ENCODE results near the gene FPR2. TPM values are rescaled to one million over a fixed set of nuclear protein-coding genes. Genes with fewer than 3 reads are reported as not detected.

FPR2 gene
- total RNA-seq: not detected

- ATAC-seq (replicated peaks): no peak
- no peak within 1 kb of the TSS for H3K4me3 Mint-ChIP-seq
- no peak within 1 kb of the TSS for H3K27ac Mint-ChIP-seq
- peaks cover 22% of the 10 kb centered on the region for H3K27me3 Mint-ChIP-seq
- peaks cover 3% of the 10 kb centered on the region for H3K9me3 Mint-ChIP-seq
- no peaks in the 10 kb centered on the region for H3K4me1 Mint-ChIP-seq
- H3K36me3 Mint-ChIP-seq (ENCODE audit: low read depth): no peaks in the 10 kb centered on the region
These were observed at the start of gene FPR2 for GRCh38 chr19:51760697-51761356. Gene FPR2, plus strand, starts transcription at chr19:51761180. Its CDS starts 7,479 bp downstream, at chr19:51768659.

- Mint-ChIP-seq H3K27me3 (peaks cover 14% of the 10 kb centered on the region), H3K4me1 (peaks cover 5% of the 10 kb centered on the region), H3K9me3 (no peaks in the 10 kb centered on the region), H3K4me3 (no peak overlapping the region), H3K36me3 (ENCODE audit: low read depth) (peaks cover 11% of the 10 kb centered on the region), H3K27ac (no peak overlapping the region)
- ATAC-seq (replicated peaks): no peak
These were observed 49.3 kb upstream of the FPR2 start for GRCh38 chr19:51711702-51712101.

GRCh38 chr19:51712461-51713081 lies 48.4 kb upstream of the FPR2 start:
- no peak for ATAC-seq (replicated peaks)

GRCh38 chr19:51713319-51714285 lies 47.4 kb upstream of the FPR2 start:
- Mint-ChIP-seq H3K4me3 (no peak overlapping the region), H3K27ac (no peak overlapping the region), H3K36me3 (ENCODE audit: low read depth) (no peaks in the 10 kb centered on the region), H3K9me3 (no peaks in the 10 kb centered on the region), H3K4me1 (no peaks in the 10 kb centered on the region), H3K27me3 (peaks cover 23% of the 10 kb centered on the region)
- ATAC-seq (replicated peaks): no peak

More at GRCh38 chr19:51712461-51713081, 48.4 kb upstream of the FPR2 start:
- Mint-ChIP-seq H3K27ac (no peak overlapping the region), H3K36me3 (ENCODE audit: low read depth) (peaks cover 2% of the 10 kb centered on the region), H3K9me3 (no peaks in the 10 kb centered on the region), H3K4me1 (peaks cover 5% of the 10 kb centered on the region), H3K4me3 (no peak overlapping the region), H3K27me3 (peaks cover 17% of the 10 kb centered on the region)

- peaks cover 29% of the 10 kb centered on the region for H3K27me3 Mint-ChIP-seq
- H3K27ac Mint-ChIP-seq: no peak overlapping the region
- no peak for ATAC-seq (replicated peaks)
- H3K9me3 Mint-ChIP-seq: no peaks in the 10 kb centered on the region
- no peaks in the 10 kb centered on the region for H3K36me3 Mint-ChIP-seq (ENCODE audit: low read depth)
- no peaks in the 10 kb centered on the region for H3K4me1 Mint-ChIP-seq
- no peak overlapping the region for H3K4me3 Mint-ChIP-seq
These were observed 46.1 kb upstream of the FPR2 start for GRCh38 chr19:51714848-51715247.

GRCh38 chr19:51715850-51716249 lies 45.1 kb upstream of the FPR2 start:
- no peak for ATAC-seq (replicated peaks)
- peaks cover 32% of the 10 kb centered on the region for H3K27me3 Mint-ChIP-seq
- H3K9me3 Mint-ChIP-seq: no peaks in the 10 kb centered on the region
- no peak overlapping the region for H3K27ac Mint-ChIP-seq
- H3K36me3 Mint-ChIP-seq (ENCODE audit: low read depth): no peaks in the 10 kb centered on the region
- no peak overlapping the region for H3K4me3 Mint-ChIP-seq
- no peaks in the 10 kb centered on the region for H3K4me1 Mint-ChIP-seq

GRCh38 chr19:51716925-51717324 lies 44.1 kb upstream of the FPR2 start:
- no peak for ATAC-seq (replicated peaks)
- no peak overlapping the region for H3K4me3 Mint-ChIP-seq
- H3K27ac Mint-ChIP-seq: no peak overlapping the region
- no peaks in the 10 kb centered on the region for H3K36me3 Mint-ChIP-seq (ENCODE audit: low read depth)
- no peaks in the 10 kb centered on the region for H3K4me1 Mint-ChIP-seq
- H3K9me3 Mint-ChIP-seq: no peaks in the 10 kb centered on the region
- H3K27me3 Mint-ChIP-seq: peaks cover 32% of the 10 kb centered on the region

- no peaks in the 10 kb centered on the region for H3K9me3 Mint-ChIP-seq
- ATAC-seq (replicated peaks): no peak
- no peak overlapping the region for H3K27ac Mint-ChIP-seq
- peaks cover 39% of the 10 kb centered on the region for H3K27me3 Mint-ChIP-seq
- no peak overlapping the region for H3K4me3 Mint-ChIP-seq
- H3K4me1 Mint-ChIP-seq: no peaks in the 10 kb centered on the region
- no peaks in the 10 kb centered on the region for H3K36me3 Mint-ChIP-seq (ENCODE audit: low read depth)
These were observed 41.6 kb upstream of the FPR2 start for GRCh38 chr19:51719251-51719988.

- Mint-ChIP-seq H3K4me1 (no peaks in the 10 kb centered on the region), H3K27me3 (peaks cover 43% of the 10 kb centered on the region), H3K4me3 (no peak overlapping the region), H3K36me3 (ENCODE audit: low read depth) (no peaks in the 10 kb centered on the region), H3K9me3 (no peaks in the 10 kb centered on the region), H3K27ac (no peak overlapping the region)
- ATAC-seq (replicated peaks): no peak
These were observed 39.1 kb upstream of the FPR2 start for GRCh38 chr19:51721905-51722304.

GRCh38 chr19:51722492-51722891 lies 38.5 kb upstream of the FPR2 start:
- no peaks in the 10 kb centered on the region for H3K4me1 Mint-ChIP-seq
- H3K9me3 Mint-ChIP-seq: no peaks in the 10 kb centered on the region
- H3K27ac Mint-ChIP-seq: no peak overlapping the region
- H3K36me3 Mint-ChIP-seq (ENCODE audit: low read depth): no peaks in the 10 kb centered on the region
- ATAC-seq (replicated peaks): no peak
- no peak overlapping the region for H3K4me3 Mint-ChIP-seq
- peaks cover 47% of the 10 kb centered on the region for H3K27me3 Mint-ChIP-seq

GRCh38 chr19:51724543-51724942 lies 36.4 kb upstream of the FPR2 start:
- no peak for ATAC-seq (replicated peaks)
- H3K4me1 Mint-ChIP-seq: no peaks in the 10 kb centered on the region
- H3K27me3 Mint-ChIP-seq: peaks cover 46% of the 10 kb centered on the region

GRCh38 chr19:51726049-51726448 lies 34.9 kb upstream of the FPR2 start:
- no peaks in the 10 kb centered on the region for H3K36me3 Mint-ChIP-seq (ENCODE audit: low read depth)
- peaks cover 3% of the 10 kb centered on the region for H3K9me3 Mint-ChIP-seq
- ATAC-seq (replicated peaks): no peak
- H3K4me3 Mint-ChIP-seq: no peak overlapping the region
- H3K4me1 Mint-ChIP-seq: no peaks in the 10 kb centered on the region
- peaks cover 42% of the 10 kb centered on the region for H3K27me3 Mint-ChIP-seq
- no peak overlapping the region for H3K27ac Mint-ChIP-seq

More at GRCh38 chr19:51724543-51724942, 36.4 kb upstream of the FPR2 start:
- H3K4me3 Mint-ChIP-seq: no peak overlapping the region
- no peak overlapping the region for H3K27ac Mint-ChIP-seq
- peaks cover 3% of the 10 kb centered on the region for H3K9me3 Mint-ChIP-seq
- H3K36me3 Mint-ChIP-seq (ENCODE audit: low read depth): no peaks in the 10 kb centered on the region

- Mint-ChIP-seq H3K27ac (no peak overlapping the region), H3K4me1 (no peaks in the 10 kb centered on the region), H3K27me3 (peaks cover 42% of the 10 kb centered on the region), H3K9me3 (peaks cover 3% of the 10 kb centered on the region), H3K4me3 (no peak overlapping the region), H3K36me3 (ENCODE audit: low read depth) (no peaks in the 10 kb centered on the region)
- ATAC-seq (replicated peaks): no peak
These were observed 33.6 kb upstream of the FPR2 start for GRCh38 chr19:51727349-51727880.

- no peak for ATAC-seq (replicated peaks)
- no peaks in the 10 kb centered on the region for H3K4me1 Mint-ChIP-seq
- H3K27ac Mint-ChIP-seq: no peak overlapping the region
- H3K9me3 Mint-ChIP-seq: peaks cover 3% of the 10 kb centered on the region
- H3K36me3 Mint-ChIP-seq (ENCODE audit: low read depth): no peaks in the 10 kb centered on the region
- H3K27me3 Mint-ChIP-seq: peaks cover 25% of the 10 kb centered on the region
- no peak overlapping the region for H3K4me3 Mint-ChIP-seq
These were observed 31.2 kb upstream of the FPR2 start for GRCh38 chr19:51729781-51730180.

Measured in activated T-helper 17 cell treated with anti-CD3 and anti-CD28 coated beads, Interleukin-2, amount 50 U/mL, for 72 hours (primary cell).